ENCODE data around the gene RAG2. TPM values are rescaled to one million over a fixed set of nuclear protein-coding genes. Genes with fewer than 3 reads are reported as not detected.

The RAG2 gene
- total and polyA plus RNA-seq, 2 experiments from 2014 or later, result 1.4 TPM; not detected in 1

GRCh38 chr11:36588099-36588498 lies 9.9 kb downstream of the RAG2 start:
- Histone ChIP-seq H3K9me3 (ENCODE audit: low read depth) (no peaks in the 10 kb centered on the region), H3K4me1 (ENCODE audit: low read depth) (no peaks in the 10 kb centered on the region), H3K4me3 (no peak overlapping the region), H3K36me3 (no peaks in the 10 kb centered on the region), H3K27ac (no peak overlapping the region), H3K27me3 (peaks cover 58% of the 10 kb centered on the region)
- no peak for DNase-seq (ENCODE audit: low read depth in 1 of 2, low spot score in 1 of 2)
- TF ChIP-seq, protein P1, sequence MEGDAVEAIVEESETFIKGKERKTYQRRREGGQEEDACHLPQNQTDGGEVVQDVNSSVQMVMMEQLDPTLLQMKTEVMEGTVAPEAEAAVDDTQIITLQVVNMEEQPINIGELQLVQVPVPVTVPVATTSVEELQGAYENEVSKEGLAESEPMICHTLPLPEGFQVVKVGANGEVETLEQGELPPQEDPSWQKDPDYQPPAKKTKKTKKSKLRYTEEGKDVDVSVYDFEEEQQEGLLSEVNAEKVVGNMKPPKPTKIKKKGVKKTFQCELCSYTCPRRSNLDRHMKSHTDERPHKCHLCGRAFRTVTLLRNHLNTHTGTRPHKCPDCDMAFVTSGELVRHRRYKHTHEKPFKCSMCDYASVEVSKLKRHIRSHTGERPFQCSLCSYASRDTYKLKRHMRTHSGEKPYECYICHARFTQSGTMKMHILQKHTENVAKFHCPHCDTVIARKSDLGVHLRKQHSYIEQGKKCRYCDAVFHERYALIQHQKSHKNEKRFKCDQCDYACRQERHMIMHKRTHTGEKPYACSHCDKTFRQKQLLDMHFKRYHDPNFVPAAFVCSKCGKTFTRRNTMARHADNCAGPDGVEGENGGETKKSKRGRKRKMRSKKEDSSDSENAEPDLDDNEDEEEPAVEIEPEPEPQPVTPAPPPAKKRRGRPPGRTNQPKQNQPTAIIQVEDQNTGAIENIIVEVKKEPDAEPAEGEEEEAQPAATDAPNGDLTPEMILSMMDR (IDR thresholded peaks at IDR 0.05; ENCODE audit: low read depth, low read length), result no peak

DNA sequence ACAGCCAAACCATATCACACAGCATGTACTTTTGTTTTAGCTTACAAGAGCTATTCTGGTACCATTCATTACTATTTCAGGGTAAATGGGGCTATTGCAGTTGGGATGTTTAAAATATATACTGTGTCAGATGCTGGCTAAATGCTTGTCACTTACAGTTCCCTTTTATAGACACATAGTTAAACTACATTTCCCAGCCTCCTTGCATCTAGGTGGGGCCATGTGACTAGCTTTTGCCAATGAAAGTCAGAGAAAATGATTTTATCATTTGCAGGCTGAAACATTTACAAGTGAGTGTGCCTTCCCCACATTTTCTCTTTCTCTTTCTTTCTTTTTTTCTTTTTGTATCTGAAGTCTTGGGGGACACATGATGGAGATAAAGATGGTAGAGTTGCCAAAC lies 11.5 kb downstream of the RAG2 start:
- TF ChIP-seq, protein P1 (IDR thresholded peaks at IDR 0.05; ENCODE audit: low read depth, low read length), result no peak
- no peak overlapping the region for H3K27ac ChIP-seq
- no peaks in the 10 kb centered on the region for H3K36me3 ChIP-seq
- no peak for DNase-seq (ENCODE audit: low read depth in 1 of 2, low spot score in 1 of 2)
- H3K4me1 ChIP-seq (ENCODE audit: low read depth), result no peaks in the 10 kb centered on the region
- no peak overlapping the region for H3K4me3 ChIP-seq
- no peaks in the 10 kb centered on the region for H3K9me3 ChIP-seq (ENCODE audit: low read depth)
- peaks cover 44% of the 10 kb centered on the region for H3K27me3 ChIP-seq

- H3K9me3 ChIP-seq (ENCODE audit: low read depth), result no peaks in the 10 kb centered on the region
- TF ChIP-seq, protein P1 (IDR thresholded peaks at IDR 0.05; ENCODE audit: low read depth, low read length), result no peak
- H3K4me1 ChIP-seq (ENCODE audit: low read depth), result no peaks in the 10 kb centered on the region
- H3K4me3 ChIP-seq, result no peak overlapping the region
- H3K27me3 ChIP-seq, result peaks cover 15% of the 10 kb centered on the region
- DNase-seq (ENCODE audit: low read depth in 1 of 2, low spot score in 1 of 2), result no peak
- H3K27ac ChIP-seq, result no peak overlapping the region
- no peaks in the 10 kb centered on the region for H3K36me3 ChIP-seq
Measured at GRCh38 chr11:36583667-36584066, 14.4 kb downstream of the RAG2 start.

DNA sequence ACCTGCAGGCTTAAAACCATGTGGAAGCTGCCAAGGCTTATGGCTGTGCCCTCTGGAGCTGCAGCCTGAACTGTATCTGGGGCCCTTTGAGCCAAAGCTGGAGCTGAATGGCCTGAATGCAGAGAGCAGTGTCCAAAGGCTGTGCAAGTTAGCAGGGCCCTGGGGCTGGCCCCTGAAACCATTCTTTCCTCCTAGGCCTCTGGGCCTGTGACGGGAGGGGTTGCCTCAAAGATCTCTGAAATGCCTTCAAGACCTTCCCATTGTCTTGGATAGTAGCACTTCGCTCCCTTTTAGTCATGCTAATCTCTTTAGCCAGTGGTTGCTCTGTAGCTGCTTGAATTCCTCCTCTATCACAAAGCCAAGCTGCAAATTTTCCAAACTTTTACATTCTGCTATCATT lies 16.5 kb downstream of the RAG2 start:
- H3K27ac ChIP-seq, result no peak overlapping the region
- no peaks in the 10 kb centered on the region for H3K36me3 ChIP-seq
- no peak overlapping the region for H3K4me3 ChIP-seq
- DNase-seq (ENCODE audit: low read depth in 1 of 2, low spot score in 1 of 2), result no peak
- no peaks in the 10 kb centered on the region for H3K4me1 ChIP-seq (ENCODE audit: low read depth)
- TF ChIP-seq, protein P1 (IDR thresholded peaks at IDR 0.05; ENCODE audit: low read depth, low read length), result no peak
- peaks cover 3% of the 10 kb centered on the region for H3K27me3 ChIP-seq
- no peaks in the 10 kb centered on the region for H3K9me3 ChIP-seq (ENCODE audit: low read depth)

DNA sequence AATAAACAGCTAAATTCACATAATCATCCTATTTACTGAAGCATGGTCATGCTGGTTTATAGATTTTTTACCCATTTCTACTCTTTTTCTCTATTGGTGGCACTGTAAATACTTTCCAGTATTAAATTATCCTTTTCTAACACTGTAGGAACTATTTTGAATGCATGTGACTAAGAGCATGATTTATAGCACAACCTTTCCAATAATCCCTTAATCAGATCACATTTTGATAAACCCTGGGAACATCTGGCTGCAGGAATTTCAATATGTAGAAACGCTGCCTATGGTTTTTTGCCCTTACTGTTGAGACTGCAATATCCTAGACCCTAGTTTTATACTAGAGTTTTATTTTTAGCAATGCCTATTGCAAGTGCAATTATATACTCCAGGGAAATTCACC lies 19.6 kb downstream of the RAG2 start:
- Histone ChIP-seq H3K36me3 (no peaks in the 10 kb centered on the region), H3K27ac (no peak overlapping the region), H3K9me3 (ENCODE audit: low read depth) (no peaks in the 10 kb centered on the region), H3K27me3 (no peaks in the 10 kb centered on the region), H3K4me3 (no peak overlapping the region), H3K4me1 (ENCODE audit: low read depth) (no peaks in the 10 kb centered on the region)
- TF ChIP-seq, protein P1 (IDR thresholded peaks at IDR 0.05; ENCODE audit: low read depth, low read length), result no peak
- no peak for DNase-seq (ENCODE audit: low read depth in 1 of 2, low spot score in 1 of 2)

DNA sequence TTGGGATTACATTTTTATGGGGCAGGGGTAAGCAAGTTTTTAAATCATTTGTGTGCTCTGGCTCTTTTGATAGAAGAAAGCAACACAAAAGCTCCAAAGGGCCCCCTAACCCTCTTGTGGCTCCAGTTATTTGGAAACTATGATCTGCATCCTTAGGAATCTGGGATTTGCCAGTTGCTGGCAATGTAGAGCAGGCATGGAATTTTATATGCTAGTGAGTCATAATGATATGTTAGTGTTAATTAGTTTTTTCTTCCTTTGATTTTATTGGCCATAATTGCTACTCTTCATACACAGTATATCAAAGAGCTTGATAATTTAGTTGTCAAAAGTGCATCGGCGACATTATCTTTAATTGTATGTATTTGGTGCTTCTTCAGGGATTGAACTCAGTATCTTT lies 20.2 kb downstream of the RAG2 start:
- no peak overlapping the region for H3K27ac ChIP-seq
- TF ChIP-seq, protein P1 (IDR thresholded peaks at IDR 0.05; ENCODE audit: low read depth, low read length), result no peak

More for the DNA sequence above, 20.2 kb downstream of the RAG2 start:
- H3K36me3 ChIP-seq, result no peaks in the 10 kb centered on the region
- DNase-seq (ENCODE audit: low read depth in 1 of 2, low spot score in 1 of 2), result peak in 1 of 2 donors; percentile 13
- H3K9me3 ChIP-seq (ENCODE audit: low read depth), result no peaks in the 10 kb centered on the region
- H3K27me3 ChIP-seq, result no peaks in the 10 kb centered on the region
- H3K4me3 ChIP-seq, result no peak overlapping the region
- no peaks in the 10 kb centered on the region for H3K4me1 ChIP-seq (ENCODE audit: low read depth)

Data from cardiac muscle cell (in vitro differentiated cells and primary cell).